Karpas-422 (cell line): Measurements from ENCODE around the gene ATG16L2. TPM values are rescaled to one million over a fixed set of nuclear protein-coding genes. Genes with fewer than 3 reads are reported as not detected.

Experiments used
- DNase-seq: peaks from one replicate; pipeline ENCODE4 v3.0.0-alpha.2; 2015
- H2AFZ ChIP-seq: fragments of 200-600 bp; sonication (generic); 2 replicates; pipeline ENCODE4 v1.6.1; 2014; ENCODE audit warnings: antibody characterized with exemption, low read length, mixed read lengths
- H3K27ac ChIP-seq: fragments of 200-600 bp; sonication (generic); 2 replicates; pipeline ENCODE4 v1.5.1; 2014; ENCODE audit warnings: mild to moderate bottlenecking, low read length, moderate library complexity
- H3K27me3 ChIP-seq: fragments of 200-600 bp; sonication (generic); 2 replicates; pipeline ENCODE4 v1.6.1; 2014; ENCODE audit warnings: low read length, mixed read lengths
- H3K36me3 ChIP-seq: fragments of 200-600 bp; sonication (generic); 2 replicates; pipeline ENCODE4 v1.6.1; 2014; ENCODE audit warnings: low read length, mixed read lengths; ENCODE audit not compliant: insufficient read depth
- H3K4me1 ChIP-seq: fragments of 200-600 bp; sonication (generic); 2 replicates; pipeline ENCODE4 v1.6.1; 2014; ENCODE audit warnings: mild to moderate bottlenecking, low read length, mixed read lengths
- H3K4me2 ChIP-seq: fragments of 200-600 bp; sonication (generic); 2 replicates; pipeline ENCODE4 v1.6.1; 2014; ENCODE audit warnings: low read length, low read depth, mild to moderate bottlenecking; ENCODE audit not compliant: poor library complexity, severe bottlenecking
- H3K4me3 ChIP-seq: fragments of 200-600 bp; sonication (generic); 2 replicates; pipeline ENCODE4 v1.5.1; 2014; ENCODE audit warnings: mild to moderate bottlenecking, antibody characterized with exemption, low read length, mixed read lengths
- H3K79me2 ChIP-seq: fragments of 200-600 bp; sonication (generic); 2 replicates; pipeline ENCODE4 v1.6.1; 2014; ENCODE audit warnings: mild to moderate bottlenecking, low read length, mixed read lengths
- H3K9ac ChIP-seq: fragments of 200-600 bp; sonication (generic); 2 replicates; pipeline ENCODE4 v1.6.0; 2014; ENCODE audit warnings: low read length
- H3K9me2 ChIP-seq: fragments of 200-600 bp; sonication (generic), shearing (Covaris generic); replicated peaks from 2 replicates; pipeline ENCODE4 v1.6.0; 2014; ENCODE audit warnings: mild to moderate bottlenecking, low read length, moderate library complexity; ENCODE audit not compliant: insufficient read depth
- H3K9me3 ChIP-seq: fragments of 300-700, 200-600 bp; sonication (generic); 2 replicates; pipeline ENCODE4 v1.6.1; 2014; ENCODE audit warnings: low read length, mixed read lengths
- H4K20me1 ChIP-seq: fragments of 200-600 bp; sonication (generic); 2 replicates; pipeline ENCODE4 v1.6.1; 2014; ENCODE audit warnings: mild to moderate bottlenecking, antibody characterized with exemption, low read length, low read depth; ENCODE audit not compliant: insufficient read depth
- total RNA-seq: library from RNA; depleted of rRNA; stranded (reverse); fragments of >200 nt; shearing (Covaris generic); gene quantifications from 2 replicates; pipeline ENCODE4 v1.2.3, GENCODE V29; 2014; ENCODE audit warnings: low replicate concordance

Gene ATG16L2
- total RNA-seq, 1 experiment from 2014 or later = 14.8 TPM

- no peak overlapping the region for H3K4me2 ChIP-seq
- H4K20me1 ChIP-seq = no peaks in the 10 kb centered on the region
- no peaks in the 10 kb centered on the region for H3K27me3 ChIP-seq
- H3K9ac ChIP-seq = no peak overlapping the region
- H3K36me3 ChIP-seq = no peaks in the 10 kb centered on the region
- no peaks in the 10 kb centered on the region for H3K79me2 ChIP-seq
- H3K9me2 ChIP-seq = no peaks in the 10 kb centered on the region
- H2AFZ ChIP-seq = no peak overlapping the region
- no peaks in the 10 kb centered on the region for H3K9me3 ChIP-seq
- DNase-seq = no peak
- H3K4me1 ChIP-seq = peaks cover 3% of the 10 kb centered on the region; the same call in 1 of the 2 replicates
- H3K4me3 ChIP-seq = no peak overlapping the region
- H3K27ac ChIP-seq = no peak overlapping the region
Measured at GRCh38 chr11:72777755-72778278, 36.4 kb upstream of the ATG16L2 start.

- peaks cover 3% of the 10 kb centered on the region; the same call in 1 of the 2 replicates for H3K4me1 ChIP-seq
Measured at GRCh38 chr11:72778535-72779494, 35.4 kb upstream of the ATG16L2 start.

GRCh38 chr11:72779495-72780128, 34.6 kb upstream of the ATG16L2 start:
- no peak overlapping the region for H2AFZ ChIP-seq
- H3K27me3 ChIP-seq = no peaks in the 10 kb centered on the region
- H3K27ac ChIP-seq = no peak overlapping the region
- no peaks in the 10 kb centered on the region for H3K9me3 ChIP-seq
- H3K79me2 ChIP-seq = no peaks in the 10 kb centered on the region
- H3K9ac ChIP-seq = no peak overlapping the region
- H3K4me2 ChIP-seq = no peak overlapping the region
- H3K36me3 ChIP-seq = no peaks in the 10 kb centered on the region
- no peaks in the 10 kb centered on the region for H4K20me1 ChIP-seq
- no peaks in the 10 kb centered on the region for H3K9me2 ChIP-seq
- DNase-seq = no peak
- H3K4me3 ChIP-seq = no peak overlapping the region
- peaks cover 3% of the 10 kb centered on the region; the same call in 1 of the 2 replicates for H3K4me1 ChIP-seq

More at GRCh38 chr11:72778535-72779494, 35.4 kb upstream of the ATG16L2 start:
- Histone ChIP-seq H3K27ac (no peak overlapping the region), H3K9me3 (no peaks in the 10 kb centered on the region), H3K4me2 (no peak overlapping the region), H4K20me1 (no peaks in the 10 kb centered on the region), H3K27me3 (no peaks in the 10 kb centered on the region), H3K36me3 (no peaks in the 10 kb centered on the region), H3K4me3 (no peak overlapping the region), H3K9me2 (no peaks in the 10 kb centered on the region), H3K9ac (no peak overlapping the region), H2AFZ (no peak overlapping the region), H3K79me2 (no peaks in the 10 kb centered on the region)
- DNase-seq = no peak

GRCh38 chr11:72780296-72781062, 33.7 kb upstream of the ATG16L2 start:
- Histone ChIP-seq H2AFZ (no peak overlapping the region), H3K27ac (no peak overlapping the region), H3K79me2 (no peaks in the 10 kb centered on the region), H3K4me3 (no peak overlapping the region), H3K27me3 (no peaks in the 10 kb centered on the region), H3K9me2 (no peaks in the 10 kb centered on the region), H3K4me2 (no peak overlapping the region), H3K9me3 (no peaks in the 10 kb centered on the region), H3K4me1 (peaks cover 3% of the 10 kb centered on the region; the same call in 1 of the 2 replicates), H3K9ac (no peak overlapping the region), H4K20me1 (no peaks in the 10 kb centered on the region), H3K36me3 (no peaks in the 10 kb centered on the region)
- DNase-seq = no peak

- H2AFZ ChIP-seq = no peak overlapping the region
- H3K9ac ChIP-seq = no peak overlapping the region
- H3K27me3 ChIP-seq = no peaks in the 10 kb centered on the region
- H4K20me1 ChIP-seq = no peaks in the 10 kb centered on the region
- no peaks in the 10 kb centered on the region for H3K79me2 ChIP-seq
- peak overlapping the region; percentile 42 for H3K4me2 ChIP-seq
- H3K27ac ChIP-seq = no peak overlapping the region
- no peaks in the 10 kb centered on the region for H3K9me3 ChIP-seq
- H3K9me2 ChIP-seq = no peaks in the 10 kb centered on the region
- peak overlapping the region; percentile 44; the same call in 1 of the 2 replicates for H3K4me3 ChIP-seq
- H3K36me3 ChIP-seq = no peaks in the 10 kb centered on the region
- peaks cover 3% of the 10 kb centered on the region; the same call in 1 of the 2 replicates for H3K4me1 ChIP-seq
- no peak for DNase-seq
Measured at GRCh38 chr11:72781063-72781312, 33.2 kb upstream of the ATG16L2 start.

GRCh38 chr11:72781313-72782080, 32.7 kb upstream of the ATG16L2 start:
- Histone ChIP-seq H3K36me3 (no peaks in the 10 kb centered on the region), H3K9me3 (no peaks in the 10 kb centered on the region), H3K4me3 (peak overlapping the region; percentile 44; the same call in 1 of the 2 replicates), H3K9me2 (no peaks in the 10 kb centered on the region), H3K9ac (no peak overlapping the region), H3K79me2 (no peaks in the 10 kb centered on the region), H3K4me1 (peaks cover 3% of the 10 kb centered on the region; the same call in 1 of the 2 replicates), H3K27ac (no peak overlapping the region), H3K4me2 (peak overlapping the region; percentile 42), H4K20me1 (no peaks in the 10 kb centered on the region), H3K27me3 (no peaks in the 10 kb centered on the region), H2AFZ (no peak overlapping the region)
- no peak for DNase-seq

GRCh38 chr11:72782081-72782920, 31.9 kb upstream of the ATG16L2 start:
- Histone ChIP-seq H3K79me2 (no peaks in the 10 kb centered on the region), H3K27me3 (no peaks in the 10 kb centered on the region), H3K4me2 (peak overlapping the region; percentile 13), H2AFZ (no peak overlapping the region), H3K4me3 (peak overlapping the region; percentile 38; the same call in 1 of the 2 replicates), H3K4me1 (peaks cover 3% of the 10 kb centered on the region), H4K20me1 (no peaks in the 10 kb centered on the region), H3K36me3 (no peaks in the 10 kb centered on the region), H3K9me3 (no peaks in the 10 kb centered on the region), H3K9me2 (no peaks in the 10 kb centered on the region), H3K9ac (no peak overlapping the region), H3K27ac (no peak overlapping the region)
- DNase-seq = no peak
